Measurements from ENCODE around the gene PPIA.

DNA sequence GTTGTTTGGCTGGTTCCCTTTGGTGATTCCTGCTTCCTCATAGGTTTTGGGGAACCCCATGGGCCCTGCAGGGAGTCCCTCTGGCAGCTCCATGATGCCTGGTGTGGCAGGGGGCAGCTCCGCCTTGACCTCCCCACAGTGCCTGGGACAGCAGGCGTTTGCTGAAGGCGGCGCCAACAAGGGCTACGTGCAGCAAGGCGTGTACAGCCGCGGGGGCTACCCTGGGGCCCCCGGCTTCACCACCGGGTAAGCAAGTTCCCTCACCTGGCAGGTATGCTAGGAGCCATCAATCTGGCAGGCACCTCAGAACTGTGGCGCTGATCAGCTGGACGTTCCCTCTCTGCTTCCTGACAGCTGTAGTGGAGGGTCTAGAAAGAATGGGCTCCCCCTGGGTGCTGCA is 39.6 kb upstream of the PPIA start:
- TF ChIP-seq, protein P1, sequence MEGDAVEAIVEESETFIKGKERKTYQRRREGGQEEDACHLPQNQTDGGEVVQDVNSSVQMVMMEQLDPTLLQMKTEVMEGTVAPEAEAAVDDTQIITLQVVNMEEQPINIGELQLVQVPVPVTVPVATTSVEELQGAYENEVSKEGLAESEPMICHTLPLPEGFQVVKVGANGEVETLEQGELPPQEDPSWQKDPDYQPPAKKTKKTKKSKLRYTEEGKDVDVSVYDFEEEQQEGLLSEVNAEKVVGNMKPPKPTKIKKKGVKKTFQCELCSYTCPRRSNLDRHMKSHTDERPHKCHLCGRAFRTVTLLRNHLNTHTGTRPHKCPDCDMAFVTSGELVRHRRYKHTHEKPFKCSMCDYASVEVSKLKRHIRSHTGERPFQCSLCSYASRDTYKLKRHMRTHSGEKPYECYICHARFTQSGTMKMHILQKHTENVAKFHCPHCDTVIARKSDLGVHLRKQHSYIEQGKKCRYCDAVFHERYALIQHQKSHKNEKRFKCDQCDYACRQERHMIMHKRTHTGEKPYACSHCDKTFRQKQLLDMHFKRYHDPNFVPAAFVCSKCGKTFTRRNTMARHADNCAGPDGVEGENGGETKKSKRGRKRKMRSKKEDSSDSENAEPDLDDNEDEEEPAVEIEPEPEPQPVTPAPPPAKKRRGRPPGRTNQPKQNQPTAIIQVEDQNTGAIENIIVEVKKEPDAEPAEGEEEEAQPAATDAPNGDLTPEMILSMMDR (IDR thresholded peaks at IDR 0.05): no peak
- TF ChIP-seq EP300 (IDR thresholded peaks at IDR 0.05; ENCODE audit: low read depth): no peak
- no peak for TF ChIP-seq POLR2AphosphoS5 (IDR thresholded peaks at IDR 0.05)

Data from transverse colon (tissue), 4 donors.